ENCODE data around the gene ZNF70.

DNA sequence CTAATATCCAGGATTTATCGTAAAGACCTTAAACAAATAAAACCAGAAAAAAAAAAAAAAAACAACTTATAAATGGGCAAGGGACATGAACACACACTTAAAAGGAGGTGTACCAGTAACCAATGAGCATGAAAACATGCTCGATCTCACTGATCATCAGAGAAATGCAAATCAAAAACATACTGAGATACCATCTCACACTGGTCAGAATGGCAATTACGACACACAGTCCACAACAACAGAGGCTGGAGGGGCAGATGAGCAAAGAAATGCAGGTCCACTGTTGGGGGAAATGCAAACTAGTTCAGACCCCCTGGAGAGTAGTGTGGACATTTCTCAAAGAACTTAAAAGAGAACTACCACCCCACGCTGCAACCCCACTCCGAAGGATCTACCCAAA lies 46.9 kb downstream of the ZNF70 start:
- TF ChIP-seq, protein P1, sequence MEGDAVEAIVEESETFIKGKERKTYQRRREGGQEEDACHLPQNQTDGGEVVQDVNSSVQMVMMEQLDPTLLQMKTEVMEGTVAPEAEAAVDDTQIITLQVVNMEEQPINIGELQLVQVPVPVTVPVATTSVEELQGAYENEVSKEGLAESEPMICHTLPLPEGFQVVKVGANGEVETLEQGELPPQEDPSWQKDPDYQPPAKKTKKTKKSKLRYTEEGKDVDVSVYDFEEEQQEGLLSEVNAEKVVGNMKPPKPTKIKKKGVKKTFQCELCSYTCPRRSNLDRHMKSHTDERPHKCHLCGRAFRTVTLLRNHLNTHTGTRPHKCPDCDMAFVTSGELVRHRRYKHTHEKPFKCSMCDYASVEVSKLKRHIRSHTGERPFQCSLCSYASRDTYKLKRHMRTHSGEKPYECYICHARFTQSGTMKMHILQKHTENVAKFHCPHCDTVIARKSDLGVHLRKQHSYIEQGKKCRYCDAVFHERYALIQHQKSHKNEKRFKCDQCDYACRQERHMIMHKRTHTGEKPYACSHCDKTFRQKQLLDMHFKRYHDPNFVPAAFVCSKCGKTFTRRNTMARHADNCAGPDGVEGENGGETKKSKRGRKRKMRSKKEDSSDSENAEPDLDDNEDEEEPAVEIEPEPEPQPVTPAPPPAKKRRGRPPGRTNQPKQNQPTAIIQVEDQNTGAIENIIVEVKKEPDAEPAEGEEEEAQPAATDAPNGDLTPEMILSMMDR (IDR thresholded peaks at IDR 0.05) = no peak
- TF ChIP-seq RAD21 (IDR thresholded peaks at IDR 0.05; ENCODE audit: low read length) = no peak
- no peak for TF ChIP-seq SIN3A (IDR thresholded peaks at IDR 0.05; ENCODE audit: borderline replicate concordance, low read depth, low read length)
- TF ChIP-seq TEAD4 (IDR thresholded peaks at IDR 0.05; ENCODE audit: borderline replicate concordance, insufficient read depth) = no peak
- TF ChIP-seq POLR2AphosphoS5 (IDR thresholded peaks at IDR 0.05; ENCODE audit: low read depth, low read length) = no peak
- TF ChIP-seq, protein P2, sequence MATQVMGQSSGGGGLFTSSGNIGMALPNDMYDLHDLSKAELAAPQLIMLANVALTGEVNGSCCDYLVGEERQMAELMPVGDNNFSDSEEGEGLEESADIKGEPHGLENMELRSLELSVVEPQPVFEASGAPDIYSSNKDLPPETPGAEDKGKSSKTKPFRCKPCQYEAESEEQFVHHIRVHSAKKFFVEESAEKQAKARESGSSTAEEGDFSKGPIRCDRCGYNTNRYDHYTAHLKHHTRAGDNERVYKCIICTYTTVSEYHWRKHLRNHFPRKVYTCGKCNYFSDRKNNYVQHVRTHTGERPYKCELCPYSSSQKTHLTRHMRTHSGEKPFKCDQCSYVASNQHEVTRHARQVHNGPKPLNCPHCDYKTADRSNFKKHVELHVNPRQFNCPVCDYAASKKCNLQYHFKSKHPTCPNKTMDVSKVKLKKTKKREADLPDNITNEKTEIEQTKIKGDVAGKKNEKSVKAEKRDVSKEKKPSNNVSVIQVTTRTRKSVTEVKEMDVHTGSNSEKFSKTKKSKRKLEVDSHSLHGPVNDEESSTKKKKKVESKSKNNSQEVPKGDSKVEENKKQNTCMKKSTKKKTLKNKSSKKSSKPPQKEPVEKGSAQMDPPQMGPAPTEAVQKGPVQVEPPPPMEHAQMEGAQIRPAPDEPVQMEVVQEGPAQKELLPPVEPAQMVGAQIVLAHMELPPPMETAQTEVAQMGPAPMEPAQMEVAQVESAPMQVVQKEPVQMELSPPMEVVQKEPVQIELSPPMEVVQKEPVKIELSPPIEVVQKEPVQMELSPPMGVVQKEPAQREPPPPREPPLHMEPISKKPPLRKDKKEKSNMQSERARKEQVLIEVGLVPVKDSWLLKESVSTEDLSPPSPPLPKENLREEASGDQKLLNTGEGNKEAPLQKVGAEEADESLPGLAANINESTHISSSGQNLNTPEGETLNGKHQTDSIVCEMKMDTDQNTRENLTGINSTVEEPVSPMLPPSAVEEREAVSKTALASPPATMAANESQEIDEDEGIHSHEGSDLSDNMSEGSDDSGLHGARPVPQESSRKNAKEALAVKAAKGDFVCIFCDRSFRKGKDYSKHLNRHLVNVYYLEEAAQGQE (IDR thresholded peaks at IDR 0.05; ENCODE audit: low read depth, low read length) = no peak
- TF ChIP-seq, protein P3, sequence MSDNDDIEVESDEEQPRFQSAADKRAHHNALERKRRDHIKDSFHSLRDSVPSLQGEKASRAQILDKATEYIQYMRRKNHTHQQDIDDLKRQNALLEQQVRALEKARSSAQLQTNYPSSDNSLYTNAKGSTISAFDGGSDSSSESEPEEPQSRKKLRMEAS (IDR thresholded peaks at IDR 0.05; ENCODE audit: low read depth) = no peak
- TF ChIP-seq TAF1 (IDR thresholded peaks at IDR 0.05; ENCODE audit: borderline replicate concordance, low read depth, low read length) = no peak
- no peak for TF ChIP-seq GABPA (IDR thresholded peaks at IDR 0.05; ENCODE audit: low read depth)
